ENCODE data around the gene MZB1. TPM values are rescaled to one million over a fixed set of nuclear protein-coding genes. Genes with fewer than 3 reads are reported as not detected.

Gene MZB1
- total and polyA plus RNA-seq, 2 of the 13 experiments (the other 11 are each of a cell fraction or from before 2014, with no cell fraction given): 0.31 to 0.40 TPM

GRCh38 chr5:139388198-139388821 is 1.4 kb downstream of the MZB1 start:
- Histone ChIP-seq H3K4me3 (replicated peaks in 1 of 3; ENCODE audit: insufficient read depth in 1 of 3, low read depth in 2 of 3, low read length in 3 of 3) (peak overlapping the region; percentile 32 to 67 (median 47)), H3K9ac (ENCODE audit: insufficient read depth, low read depth, low read length) (peak overlapping the region; percentile 48), H3K9me3 (ENCODE audit: low read length) (no peaks in the 10 kb centered on the region), H3K27me3 (ENCODE audit: control insufficient read depth in 1 of 2, insufficient read depth in 2 of 2, low read length in 2 of 2) (no peaks in the 10 kb centered on the region; a peak in 1 of 5 replicates), H2AFZ (ENCODE audit: low read length) (no peak overlapping the region), H3K4me1 (ENCODE audit: insufficient read depth, low read length) (peaks cover 71% of the 10 kb centered on the region), H3K4me2 (ENCODE audit: low read depth, low read length) (peak overlapping the region; percentile 88), H3K27ac (ENCODE audit: extremely low read length, insufficient read depth, low read length) (peak overlapping the region; percentile 38), H3K79me2 (ENCODE audit: insufficient read depth, low read length) (peaks cover 10% of the 10 kb centered on the region), H4K20me1 (ENCODE audit: insufficient read depth, low read length) (no peaks in the 10 kb centered on the region), H3K36me3 (replicated peaks in 1 of 2; ENCODE audit: control insufficient read depth in 1 of 2, insufficient read depth in 2 of 2, low read length in 2 of 2) (no peaks in the 10 kb centered on the region)
- ATAC-seq (peak; percentile 56), DNase-seq (ENCODE audit: low spot score) (peak; percentile 63), FAIRE-seq (peak; percentile 91)
- WGBS (ENCODE audit: low lambda C conversion rate): 0% methylated on average over 3 of the region's 8 CpGs
- no TSS peak for BruUV-seq (replicated peaks)
- intact Hi-C loops (cut with micrococcal nuclease; ENCODE audit: unreplicated experiment) (no loop called here), in situ Hi-C loops (cut with HindIII; ENCODE audit: extremely low pct_ligation_motif_present, low pct_unique_long_range_greater_than_20kb) (no loop called here)
- ChIA-PET CTCF (ENCODE audit: low intra/inter-chr PET ratio, low total read pairs) (no interaction called here), POLR2A (interaction anchor here (0.9 to 3.0 kb wide), 6 partner anchors 12 to 115 kb away, joined by 3 to 12 read pairs (median 4); partner anchors contain the start of genes PAIP2 and SPATA24)
- TF ChIP-seq KDM6A (CRISPR knock-in tag; IDR thresholded peaks at IDR 0.05; ENCODE audit: low read depth) (no peak), ZBTB7A (CRISPR knock-in tag; IDR thresholded peaks at IDR 0.05) (peak; percentile 50; the same call in 1 of the 2 replicates), SNAPC5 (CRISPR knock-in tag; IDR thresholded peaks at IDR 0.05; ENCODE audit: borderline replicate concordance) (no peak), ZNF879 (CRISPR knock-in tag; IDR thresholded peaks at IDR 0.05) (no peak), ETV6 (CRISPR knock-in tag; conservative IDR thresholded peaks at IDR 0.05) (no peak), GMEB1 (CRISPR knock-in tag; IDR thresholded peaks at IDR 0.05; ENCODE audit: borderline replicate concordance) (peak; percentile 32; the same call in 1 of the 2 replicates), ZNF773 (CRISPR knock-in tag; IDR thresholded peaks at IDR 0.05; ENCODE audit: borderline replicate concordance) (no peak), MED8 (CRISPR knock-in tag; IDR thresholded peaks at IDR 0.05; ENCODE audit: insufficient replicate concordance) (no peak), SALL1 (CRISPR knock-in tag; IDR thresholded peaks at IDR 0.05) (peak; percentile 71; the same call in 1 of the 2 replicates), FOXO4 (CRISPR knock-in tag; conservative IDR thresholded peaks at IDR 0.05) (0 out of 2 replicates have a peak, but pooled peaks have one; percentile 71), NCOR1 (IDR thresholded peaks at IDR 0.05; ENCODE audit: borderline replicate concordance, low read length) (no peak), MTERF4 (CRISPR knock-in tag; IDR thresholded peaks at IDR 0.05) (no peak), RAD21 (CRISPR knock-in tag; IDR thresholded peaks at IDR 0.05) (no peak), EHMT2 (IDR thresholded peaks at IDR 0.05; ENCODE audit: borderline replicate concordance, low read depth, low read length) (no peak), ZBTB42 (CRISPR knock-in tag; IDR thresholded peaks at IDR 0.05) (0 out of 2 replicates have a peak, but pooled peaks have one; percentile 73)
